Measurements from ENCODE around the gene THUMPD3. TPM values are rescaled to one million over a fixed set of nuclear protein-coding genes. Genes with fewer than 3 reads are reported as not detected.
A peak's percentile ranks its signal among the peaks of the same experiment; 100 is the strongest.

Gene THUMPD3
- polyA plus RNA-seq, 1 experiment = 49.8 TPM

GRCh38 chr3:9346141-9346540 lies 16.7 kb upstream of the THUMPD3 start:
- POLR2A ChIA-PET = no interaction called here

GRCh38 chr3:9347081-9347480 lies 15.8 kb upstream of the THUMPD3 start:
- Histone ChIP-seq H3K27me3 (ENCODE audit: control insufficient read depth, insufficient read depth, low read length) (no peaks in the 10 kb centered on the region), H3K27ac (ENCODE audit: low read depth, low read length) (peak overlapping the region; percentile 48), H3K9me3 (ENCODE audit: control insufficient read depth, insufficient read depth, low read length) (no peaks in the 10 kb centered on the region; the same call in 1 of the 2 replicates), H3K4me3 (ENCODE audit: low read depth, low read length) (no peak overlapping the region)
- DNase-seq (ENCODE audit: low read depth, low spot score) = no peak
- CTCF ChIA-PET = interaction anchor here (0.5 kb wide), 1 partner anchor 165 kb away, joined by 5 read pairs; no protein-coding TSS in a partner anchor
- POLR2A ChIA-PET = interaction anchor here (0.9 to 1.1 kb wide), 2 partner anchors 15 to 49 kb away, joined by 3 read pairs; no protein-coding TSS in a partner anchor
- no peak for TF ChIP-seq CTCF (IDR thresholded peaks at IDR 0.05; ENCODE audit: low read depth, low read length)

More at GRCh38 chr3:9346141-9346540, 16.7 kb upstream of the THUMPD3 start:
- no peaks in the 10 kb centered on the region; the same call in 1 of the 2 replicates for H3K9me3 ChIP-seq (ENCODE audit: control insufficient read depth, insufficient read depth, low read length)
- TF ChIP-seq CTCF (IDR thresholded peaks at IDR 0.05; ENCODE audit: low read depth, low read length) = no peak
- no peak overlapping the region for H3K4me3 ChIP-seq (ENCODE audit: low read depth, low read length)
- H3K27ac ChIP-seq (ENCODE audit: low read depth, low read length) = no peak overlapping the region
- no peak for DNase-seq (ENCODE audit: low read depth, low spot score)
- H3K27me3 ChIP-seq (ENCODE audit: control insufficient read depth, insufficient read depth, low read length) = no peaks in the 10 kb centered on the region
- CTCF ChIA-PET = no interaction called here

- Histone ChIP-seq H3K27me3 (ENCODE audit: control insufficient read depth, insufficient read depth, low read length) (no peaks in the 10 kb centered on the region), H3K4me3 (ENCODE audit: low read depth, low read length) (no peak overlapping the region), H3K27ac (ENCODE audit: low read depth, low read length) (no peak overlapping the region), H3K9me3 (ENCODE audit: control insufficient read depth, insufficient read depth, low read length) (no peaks in the 10 kb centered on the region; the same call in 1 of the 2 replicates)
- DNase-seq (ENCODE audit: low read depth, low spot score) = no peak
- CTCF ChIA-PET = no interaction called here
- POLR2A ChIA-PET = interaction anchor here (0.9 to 1.1 kb wide), 2 partner anchors 14 to 48 kb away, joined by 3 read pairs; no protein-coding TSS in a partner anchor
- no peak for TF ChIP-seq CTCF (IDR thresholded peaks at IDR 0.05; ENCODE audit: low read depth, low read length)
These were observed 15.0 kb upstream of the THUMPD3 start for GRCh38 chr3:9347887-9348286.

- H3K9me3 ChIP-seq (ENCODE audit: control insufficient read depth, insufficient read depth, low read length) = no peaks in the 10 kb centered on the region; the same call in 1 of the 2 replicates
- POLR2A ChIA-PET = interaction anchor here (0.6 to 1.5 kb wide), 4 partner anchors 10 to 47 kb away, joined by 3 to 7 read pairs (median 4); partner anchors contain the start of gene THUMPD3
- no peaks in the 10 kb centered on the region for H3K27me3 ChIP-seq (ENCODE audit: control insufficient read depth, insufficient read depth, low read length)
- no peak for TF ChIP-seq CTCF (IDR thresholded peaks at IDR 0.05; ENCODE audit: low read depth, low read length)
- no peak for DNase-seq (ENCODE audit: low read depth, low spot score)
- H3K4me3 ChIP-seq (ENCODE audit: low read depth, low read length) = no peak overlapping the region
- CTCF ChIA-PET = interaction anchor here (0.5 to 1.2 kb wide), 3 partner anchors 74 to 154 kb away, joined by 3 to 4 read pairs (median 4); no protein-coding TSS in a partner anchor
- H3K27ac ChIP-seq (ENCODE audit: low read depth, low read length) = peak overlapping the region; percentile 68
These were observed 13.3 kb upstream of the THUMPD3 start for GRCh38 chr3:9349321-9350117.

- no peak for TF ChIP-seq CTCF (IDR thresholded peaks at IDR 0.05; ENCODE audit: low read depth, low read length)
- DNase-seq (ENCODE audit: low read depth, low spot score) = no peak
- Histone ChIP-seq H3K27me3 (ENCODE audit: control insufficient read depth, insufficient read depth, low read length) (no peaks in the 10 kb centered on the region), H3K27ac (ENCODE audit: low read depth, low read length) (no peak overlapping the region), H3K9me3 (ENCODE audit: control insufficient read depth, insufficient read depth, low read length) (no peaks in the 10 kb centered on the region; the same call in 1 of the 2 replicates), H3K4me3 (ENCODE audit: low read depth, low read length) (no peak overlapping the region)
- CTCF ChIA-PET = interaction anchor here (0.7 to 3.0 kb wide), 4 partner anchors 12 to 301 kb away, joined by 3 to 66 read pairs (median 14); partner anchors contain the start of gene THUMPD3
- POLR2A ChIA-PET = no interaction called here
These were observed 11.1 kb upstream of the THUMPD3 start for GRCh38 chr3:9351709-9352126.
